HepG2 (cell line): ENCODE data around the gene ZNF652. TPM values are rescaled to one million over a fixed set of nuclear protein-coding genes. Genes with fewer than 3 reads are reported as not detected.

Source experiments
- ATAC-seq: fragments of 200-7000 bp; cut with Tn5 transposase; 3 replicates; pipeline ENCODE4 v1.9.1; 2020; ENCODE audit warnings: mild to moderate bottlenecking, moderate library complexity
- BruUV-seq: library from RNA; stranded (reverse); fragments of 400-500 nt; replicated peaks from 2 replicates; lab custom pipeline; 2021; lab: Mats Ljungman, UMichigan
- CTCF ChIA-PET: fragments of 300-600 bp; formaldehyde crosslinking; extraction: SDS; loops from one replicate; lab custom pipeline; 2021; ENCODE audit warnings: low total read pairs, inconsistent platforms, low intra/inter-chr PET ratio; lab: Yijun Ruan, JAX
- POLR2A ChIA-PET: fragments of 350-600 bp; sonication (Branson Sonifier 250); formaldehyde crosslinking; loops from one replicate; lab custom pipeline; 2020; ENCODE audit warnings: antibody characterized with exemption, inconsistent platforms; lab: Yijun Ruan, JAX
- DNase-seq: peaks from one replicate; pipeline ENCODE4 v3.0.0-alpha.2; 2015; ENCODE audit warnings: low spot score
- FAIRE-seq: peaks from 3 replicates; lab custom pipeline; 2011; peaks lifted over from hg19 to GRCh38; lab: Jason Lieb, UNC
- H2AFZ ChIP-seq: one replicate; pipeline ENCODE4 v1.6.1; 2011; ENCODE audit warnings: low read length, inconsistent platforms
- H3K27ac ChIP-seq: fragments of 300-600 bp; 3 replicates; pipeline ENCODE4 v1.8.0; 2011; ENCODE audit warnings: mixed run types, mild to moderate bottlenecking, mixed read lengths, low read length, inconsistent platforms; ENCODE audit not compliant: insufficient read depth; ENCODE audit errors: extremely low read length
- H3K27me3 ChIP-seq, 2 experiments: fragments of 200-600 bp in 1 of 2; 2 replicates in 1 of 2; 3 replicates in 1 of 2; pipeline versions ENCODE4 v1.6.0 to v1.8.0; 2011; ENCODE audit warnings: low read length in 2 of 2, mild to moderate bottlenecking in 2 of 2, moderate library complexity in 2 of 2, inconsistent platforms in 1 of 2; ENCODE audit not compliant: insufficient read depth in 2 of 2, control insufficient read depth in 1 of 2
- H3K36me3 ChIP-seq, 2 experiments: fragments of 200-600 bp in 1 of 2; replicated peaks in 1 of 2; 2 replicates in 1 of 2; 3 replicates in 1 of 2; pipeline versions ENCODE4 v1.5.1 to v1.8.0; 2011; ENCODE audit warnings: low read length in 2 of 2, inconsistent platforms in 1 of 2; ENCODE audit not compliant: insufficient read depth in 2 of 2, control insufficient read depth in 1 of 2
- H3K4me1 ChIP-seq: 2 replicates; pipeline ENCODE4 v1.5.1; 2012; ENCODE audit warnings: low read length, inconsistent platforms; ENCODE audit not compliant: insufficient read depth
- H3K4me2 ChIP-seq: 2 replicates; pipeline ENCODE4 v1.6.0; 2011; ENCODE audit warnings: low read depth, low read length, inconsistent platforms
- H3K4me3 ChIP-seq, 3 experiments: fragments of 200-600 bp in 1 of 3; sonication (generic), shearing (Covaris generic) in 1 of 3; replicated peaks in 1 of 3; 2 replicates each; pipeline ENCODE4 v1.5.1; 2011 to 2016; ENCODE audit warnings: low read length in 3 of 3, inconsistent platforms in 2 of 3, low read depth in 2 of 3, mild to moderate bottlenecking in 2 of 3, control low read depth in 1 of 3, mixed read lengths in 1 of 3; ENCODE audit not compliant: insufficient read depth in 1 of 3
- H3K79me2 ChIP-seq: one replicate; pipeline ENCODE4 v1.6.1; 2011; ENCODE audit warnings: low read length, inconsistent platforms; ENCODE audit not compliant: insufficient read depth
- H3K9ac ChIP-seq: 2 replicates; pipeline ENCODE4 v1.6.0; 2011; ENCODE audit warnings: mild to moderate bottlenecking, low read depth, low read length, inconsistent platforms; ENCODE audit not compliant: insufficient read depth
- H3K9me3 ChIP-seq: 2 replicates; pipeline ENCODE4 v1.5.1; 2012; ENCODE audit warnings: mild to moderate bottlenecking, low read length
- H4K20me1 ChIP-seq: 2 replicates; pipeline ENCODE4 v1.6.0; 2011; ENCODE audit warnings: inconsistent platforms, mild to moderate bottlenecking, low read length, moderate library complexity; ENCODE audit not compliant: insufficient read depth
- ADNP ChIP-seq: sonication (generic); formaldehyde crosslinking; IDR thresholded peaks from 2 replicates; pipeline ENCODE4 v1.4.0; 2020; ENCODE audit warnings: missing genetic modification reagents
- AKAP8 ChIP-seq: sonication (generic); formaldehyde crosslinking; IDR thresholded peaks from 2 replicates; pipeline ENCODE4 v1.5.1; 2020; ENCODE audit warnings: mild to moderate bottlenecking, missing genetic modification reagents
- ATM ChIP-seq: fragments of 450-650 bp; IDR thresholded peaks from 2 replicates; pipeline ENCODE4 v1.7.1; 2017; ENCODE audit warnings: mild to moderate bottlenecking, borderline replicate concordance
- CSRNP2 ChIP-seq: sonication (generic); formaldehyde crosslinking; conservative IDR thresholded peaks from 2 replicates; pipeline ENCODE4 v1.8.0; 2022; ENCODE audit warnings: low read depth, missing genetic modification reagents
- EP300 ChIP-seq, 3 experiments: sonication (generic) in 1 of 3; formaldehyde crosslinking in 1 of 3; IDR thresholded peaks; 2 replicates each; pipeline versions ENCODE4 v1.5.1 to v1.6.1; 2011 to 2020; ENCODE audit warnings: low read depth in 2 of 3, low read length in 2 of 3, borderline replicate concordance in 1 of 3, improper control_type of control experiment in 1 of 3, mild to moderate bottlenecking in 1 of 3, missing genetic modification reagents in 1 of 3, moderate library complexity in 1 of 3
- FOXA1 ChIP-seq, 2 experiments: fragments of 450-650 bp in 1 of 2; sonication (generic) in 1 of 2; formaldehyde crosslinking in 1 of 2; IDR thresholded peaks; 2 replicates each; pipeline versions ENCODE4 v1.4.0 to v1.6.1; 2016 to 2020; ENCODE audit warnings: missing genetic modification reagents in 1 of 2
- HNF4A ChIP-seq: sonication (generic); formaldehyde crosslinking; IDR thresholded peaks from 2 replicates; pipeline ENCODE4 v1.4.0; 2020; ENCODE audit warnings: missing genetic modification reagents
- KLF9 ChIP-seq: IDR thresholded peaks from 2 replicates; pipeline ENCODE4 v1.6.1; 2016; ENCODE audit warnings: low read depth
- PHF21A ChIP-seq: sonication (generic); formaldehyde crosslinking; IDR thresholded peaks from 2 replicates; pipeline ENCODE4 v1.5.0; 2020; ENCODE audit warnings: mild to moderate bottlenecking, missing genetic modification reagents
- RAD21 ChIP-seq: fragments of 450-650 bp; formaldehyde crosslinking; IDR thresholded peaks from 2 replicates; pipeline ENCODE4 v1.5.0; 2020; ENCODE audit warnings: mild to moderate bottlenecking
- SALL2 ChIP-seq: sonication (generic); formaldehyde crosslinking; IDR thresholded peaks from 2 replicates; pipeline ENCODE4 v1.8.1; 2023; ENCODE audit warnings: mild to moderate bottlenecking, missing genetic modification reagents, inconsistent platforms
- ZNF367 ChIP-seq: sonication (generic); formaldehyde crosslinking; IDR thresholded peaks from 2 replicates; pipeline ENCODE4 v1.4.0; 2020; ENCODE audit warnings: missing genetic modification reagents, borderline replicate concordance
- ZNF713 ChIP-seq: sonication (generic); formaldehyde crosslinking; IDR thresholded peaks from 2 replicates; pipeline ENCODE4 v1.4.0; 2020; ENCODE audit warnings: mild to moderate bottlenecking, missing genetic modification reagents
- WGBS: methylation state at CpG from one replicate; pipeline ENCODE4 v1.1.6; 2017; ENCODE audit warnings: low lambda C conversion rate; 5-methylcytosine and 5-hydroxymethylcytosine counted together
- in situ Hi-C: cut with HindIII; loops from 2 replicates; pipeline ENCODE4 v1.10.0; 2017; ENCODE audit warnings: low pct_unique_long_range_greater_than_20kb; ENCODE audit not compliant: extremely low pct_ligation_motif_present
- intact Hi-C: fragments of 100-400 bp; cut with micrococcal nuclease; formaldehyde crosslinking; loops from one replicate; pipeline ENCODE4 v1.10.0; 2022; ENCODE audit not compliant: unreplicated experiment
- polyA plus RNA-seq, 8 experiments: library from polyadenylated mRNA; depleted of rRNA in 3 of 8; stranded (reverse) in 7 of 8; unstranded in 1 of 8; fragments of >200 nt; fragmentation: Illumina TruSeq in 4 of 8; extraction: Trizol in 4 of 8; gene quantifications; 2 replicates each; pipeline versions ENCODE4 v1.2.1 to v1.2.3, GENCODE V29; 2011 to 2016; ENCODE audit warnings: low read depth in 4 of 8, missing spikeins in 1 of 8, mixed read lengths in 1 of 8; ENCODE audit not compliant: insufficient read depth in 1 of 8
- total RNA-seq, 5 experiments: library from RNA; depleted of rRNA; stranded (reverse); fragments of >200 nt; fragmentation: Illumina TruSeq; extraction: Trizol; gene quantifications; 2 replicates each; pipeline ENCODE4 v1.2.3, GENCODE V29; 2016; ENCODE audit warnings: low read depth in 1 of 5
- TF ChIP-seq, protein P1 (sequence below): sonication (generic); formaldehyde crosslinking; IDR thresholded peaks from 2 replicates; pipeline ENCODE4 v1.4.0; 2020; ENCODE audit warnings: missing genetic modification reagents, mild to moderate bottlenecking, borderline replicate concordance
- TF ChIP-seq, protein P2 (sequence below): sonication (generic); formaldehyde crosslinking; IDR thresholded peaks from 2 replicates; pipeline ENCODE4 v1.9.0; 2021; ENCODE audit warnings: missing genetic modification reagents, mild to moderate bottlenecking, borderline replicate concordance
- TF ChIP-seq, protein P3 (sequence below): sonication (generic); formaldehyde crosslinking; IDR thresholded peaks from 2 replicates; pipeline ENCODE4 v1.4.0; 2020; ENCODE audit warnings: missing genetic modification reagents

The ZNF652 gene
- total and polyA plus RNA-seq, 2 of the 13 experiments (the other 11 are each of a cell fraction or from before 2014, with no cell fraction given): 16.2 to 30.2 TPM

DNA sequence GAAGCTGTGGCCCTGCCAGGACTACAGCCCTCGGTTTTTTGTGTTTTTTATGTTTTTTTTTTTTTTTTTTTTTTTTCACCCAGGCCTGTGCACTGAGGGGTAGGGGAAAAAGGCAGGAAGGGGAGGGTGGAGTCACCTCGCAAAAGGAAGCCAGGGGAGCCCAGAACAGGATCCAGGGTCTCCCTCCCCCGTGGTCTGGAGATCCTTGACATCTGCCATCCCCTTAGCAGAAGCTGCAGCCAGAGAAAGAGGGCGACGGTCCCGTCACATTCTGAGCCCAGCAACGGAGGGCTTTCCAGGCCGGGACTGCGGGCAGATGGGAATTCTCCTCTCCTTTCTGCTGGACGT, 102.4 kb downstream of the ZNF652 start (continued):
- TF ChIP-seq RAD21 (CRISPR knock-in tag) (no peak), SALL2 (CRISPR knock-in tag) (no peak), ADNP (CRISPR knock-in tag) (0 out of 2 replicates have a peak, but pooled peaks have one; percentile 64), ATM (no peak)
- TF ChIP-seq, protein P1, sequence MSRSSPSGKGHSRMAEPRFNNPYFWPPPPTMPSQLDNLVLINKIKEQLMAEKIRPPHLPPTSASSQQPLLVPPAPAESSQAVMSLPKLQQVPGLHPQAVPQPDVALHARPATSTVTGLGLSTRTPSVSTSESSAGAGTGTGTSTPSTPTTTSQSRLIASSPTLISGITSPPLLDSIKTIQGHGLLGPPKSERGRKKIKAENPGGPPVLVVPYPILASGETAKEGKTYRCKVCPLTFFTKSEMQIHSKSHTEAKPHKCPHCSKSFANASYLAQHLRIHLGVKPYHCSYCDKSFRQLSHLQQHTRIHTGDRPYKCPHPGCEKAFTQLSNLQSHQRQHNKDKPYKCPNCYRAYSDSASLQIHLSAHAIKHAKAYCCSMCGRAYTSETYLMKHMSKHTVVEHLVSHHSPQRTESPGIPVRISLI (CRISPR knock-in tag): 0 out of 2 replicates have a peak, but pooled peaks have one; percentile 15

- H3K36me3 ChIP-seq: no peaks in the 10 kb centered on the region
- CTCF ChIA-PET: no interaction called here
- no peaks in the 10 kb centered on the region for H4K20me1 ChIP-seq
- FAIRE-seq (no peak), ATAC-seq (no peak), DNase-seq (no peak)
- no peak overlapping the region for H2AFZ ChIP-seq
- H3K9ac ChIP-seq: no peak overlapping the region
- H3K4me2 ChIP-seq: no peak overlapping the region
- H3K4me3 ChIP-seq: no peak overlapping the region
- peaks cover 2 to 25% of the 10 kb centered on the region in 2 experiments; a peak in 4 of 5 replicates for H3K27me3 ChIP-seq
- no peak overlapping the region for H3K27ac ChIP-seq
- intact Hi-C loops (no loop called here), in situ Hi-C loops (no loop called here)
- peaks cover 13% of the 10 kb centered on the region for H3K4me1 ChIP-seq
- H3K9me3 ChIP-seq: no peaks in the 10 kb centered on the region
- WGBS: 83% methylated on average over 3 of the region's 3 CpGs
- POLR2A ChIA-PET: no interaction called here
- BruUV-seq: no TSS peak
- H3K79me2 ChIP-seq: no peaks in the 10 kb centered on the region
- TF ChIP-seq ZNF367 (CRISPR knock-in tag) (no peak), AKAP8 (no peak), ZNF713 (CRISPR knock-in tag) (no peak), FOXA1 (IDR thresholded peaks at IDR 0.05) (no peak), FOXA1 (CRISPR knock-in tag; IDR thresholded peaks at IDR 0.05) (no peak), CSRNP2 (no peak), HNF4A (CRISPR knock-in tag) (no peak), EP300 (IDR thresholded peaks at IDR 0.05; ENCODE audit: low read depth in 2 of 2, low read length in 2 of 2) (no peak), EP300 (CRISPR knock-in tag; IDR thresholded peaks at IDR 0.05; ENCODE audit: borderline replicate concordance) (no peak), KLF9 (CRISPR knock-in tag) (no peak), PHF21A (CRISPR knock-in tag) (no peak)
- TF ChIP-seq, protein P2, sequence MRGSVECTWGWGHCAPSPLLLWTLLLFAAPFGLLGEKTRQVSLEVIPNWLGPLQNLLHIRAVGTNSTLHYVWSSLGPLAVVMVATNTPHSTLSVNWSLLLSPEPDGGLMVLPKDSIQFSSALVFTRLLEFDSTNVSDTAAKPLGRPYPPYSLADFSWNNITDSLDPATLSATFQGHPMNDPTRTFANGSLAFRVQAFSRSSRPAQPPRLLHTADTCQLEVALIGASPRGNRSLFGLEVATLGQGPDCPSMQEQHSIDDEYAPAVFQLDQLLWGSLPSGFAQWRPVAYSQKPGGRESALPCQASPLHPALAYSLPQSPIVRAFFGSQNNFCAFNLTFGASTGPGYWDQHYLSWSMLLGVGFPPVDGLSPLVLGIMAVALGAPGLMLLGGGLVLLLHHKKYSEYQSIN: no peak
- TF ChIP-seq, protein P3, sequence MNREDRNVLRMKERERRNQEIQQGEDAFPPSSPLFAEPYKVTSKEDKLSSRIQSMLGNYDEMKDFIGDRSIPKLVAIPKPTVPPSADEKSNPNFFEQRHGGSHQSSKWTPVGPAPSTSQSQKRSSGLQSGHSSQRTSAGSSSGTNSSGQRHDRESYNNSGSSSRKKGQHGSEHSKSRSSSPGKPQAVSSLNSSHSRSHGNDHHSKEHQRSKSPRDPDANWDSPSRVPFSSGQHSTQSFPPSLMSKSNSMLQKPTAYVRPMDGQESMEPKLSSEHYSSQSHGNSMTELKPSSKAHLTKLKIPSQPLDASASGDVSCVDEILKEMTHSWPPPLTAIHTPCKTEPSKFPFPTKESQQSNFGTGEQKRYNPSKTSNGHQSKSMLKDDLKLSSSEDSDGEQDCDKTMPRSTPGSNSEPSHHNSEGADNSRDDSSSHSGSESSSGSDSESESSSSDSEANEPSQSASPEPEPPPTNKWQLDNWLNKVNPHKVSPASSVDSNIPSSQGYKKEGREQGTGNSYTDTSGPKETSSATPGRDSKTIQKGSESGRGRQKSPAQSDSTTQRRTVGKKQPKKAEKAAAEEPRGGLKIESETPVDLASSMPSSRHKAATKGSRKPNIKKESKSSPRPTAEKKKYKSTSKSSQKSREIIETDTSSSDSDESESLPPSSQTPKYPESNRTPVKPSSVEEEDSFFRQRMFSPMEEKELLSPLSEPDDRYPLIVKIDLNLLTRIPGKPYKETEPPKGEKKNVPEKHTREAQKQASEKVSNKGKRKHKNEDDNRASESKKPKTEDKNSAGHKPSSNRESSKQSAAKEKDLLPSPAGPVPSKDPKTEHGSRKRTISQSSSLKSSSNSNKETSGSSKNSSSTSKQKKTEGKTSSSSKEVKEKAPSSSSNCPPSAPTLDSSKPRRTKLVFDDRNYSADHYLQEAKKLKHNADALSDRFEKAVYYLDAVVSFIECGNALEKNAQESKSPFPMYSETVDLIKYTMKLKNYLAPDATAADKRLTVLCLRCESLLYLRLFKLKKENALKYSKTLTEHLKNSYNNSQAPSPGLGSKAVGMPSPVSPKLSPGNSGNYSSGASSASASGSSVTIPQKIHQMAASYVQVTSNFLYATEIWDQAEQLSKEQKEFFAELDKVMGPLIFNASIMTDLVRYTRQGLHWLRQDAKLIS (CRISPR knock-in tag): no peak
These were observed 103.7 kb downstream of the ZNF652 start for GRCh38 chr17:49258394-49258793.
